GM23248 (cell line): ENCODE results near the gene SNAPIN. TPM values are rescaled to one million over a fixed set of nuclear protein-coding genes. Genes with fewer than 3 reads are reported as not detected.
"Not testable (repeated sequence)": the region's sequence is repeated elsewhere in the genome, so short reads cannot be mapped to it uniquely, and the experiment has no call there.

Experiments
- DNase-seq: peaks from one replicate; pipeline ENCODE4 v3.0.0-alpha.2; 2015
- H2AFZ ChIP-seq: fragments of 200-600 bp; sonication (generic); 2 replicates; pipeline ENCODE4 v1.6.1; 2016; ENCODE audit warnings: antibody characterized with exemption
- H3F3A ChIP-seq: fragments of 200-600 bp; sonication (generic); 2 replicates; pipeline ENCODE4 v1.6.1; 2016; ENCODE audit warnings: mild to moderate bottlenecking, antibody characterized with exemption, mixed run types; ENCODE audit not compliant: insufficient read depth
- H3K27ac ChIP-seq: fragments of 200-600 bp; sonication (generic); 2 replicates; pipeline ENCODE4 v1.5.1; 2016; ENCODE audit warnings: mild to moderate bottlenecking
- H3K27me3 ChIP-seq: fragments of 200-600 bp; sonication (generic); replicated peaks from 2 replicates; pipeline ENCODE4 v1.6.1; 2016; ENCODE audit warnings: mild to moderate bottlenecking; ENCODE audit not compliant: insufficient read depth
- H3K36me3 ChIP-seq: fragments of 200-600 bp; sonication (generic); 2 replicates; pipeline ENCODE4 v1.6.1; 2016; ENCODE audit warnings: low read depth, mild to moderate bottlenecking
- H3K4me1 ChIP-seq: fragments of 200-600 bp; sonication (generic); 2 replicates; pipeline ENCODE4 v1.6.1; 2016; ENCODE audit warnings: mild to moderate bottlenecking; ENCODE audit not compliant: insufficient read depth
- H3K4me2 ChIP-seq: fragments of 200-600 bp; sonication (generic); one replicate; pipeline ENCODE4 v1.6.1; 2016; ENCODE audit warnings: mild to moderate bottlenecking; ENCODE audit not compliant: unreplicated experiment
- H3K4me3 ChIP-seq: fragments of 200-600 bp; sonication (generic); 2 replicates; pipeline ENCODE4 v1.5.1; 2016; ENCODE audit warnings: mild to moderate bottlenecking
- H3K79me2 ChIP-seq: fragments of 200-600 bp; sonication (generic); 2 replicates; pipeline ENCODE4 v1.6.1; 2016; ENCODE audit warnings: mild to moderate bottlenecking; ENCODE audit not compliant: insufficient read depth
- H3K9ac ChIP-seq: fragments of 200-600 bp; sonication (generic); 2 replicates; pipeline ENCODE4 v1.6.1; 2016; ENCODE audit warnings: mild to moderate bottlenecking
- H3K9me2 ChIP-seq: fragments of 200-600 bp; sonication (generic); 2 replicates; pipeline ENCODE4 v1.6.1; 2016; ENCODE audit warnings: mixed run types, mild to moderate bottlenecking, moderate library complexity; ENCODE audit not compliant: insufficient read depth
- H3K9me3 ChIP-seq: fragments of 200-600 bp; sonication (generic); one replicate; pipeline ENCODE4 v1.6.1; 2017; ENCODE audit warnings: low read depth
- H4K20me1 ChIP-seq: fragments of 200-600 bp; sonication (generic); 2 replicates; pipeline ENCODE4 v1.6.0; 2016; ENCODE audit not compliant: insufficient read depth
- EZH2 ChIP-seq: fragments of 200-600 bp; sonication (generic); IDR thresholded peaks from 2 replicates; pipeline ENCODE4 v1.6.1; 2018; ENCODE audit warnings: antibody characterized with exemption, mild to moderate bottlenecking; ENCODE audit not compliant: insufficient read depth, poor library complexity, severe bottlenecking
- EZH2phosphoT487 ChIP-seq: fragments of 200-600 bp; sonication (generic); IDR thresholded peaks from 2 replicates; pipeline ENCODE4 v1.6.1; 2018; ENCODE audit warnings: antibody characterized with exemption, moderate library complexity, mild to moderate bottlenecking, low read depth; ENCODE audit not compliant: insufficient read depth
- WGBS, 2 experiments: methylation state at CpG; one replicate each; pipeline ENCODE4 v1.1.6; 2015 to 2017; ENCODE audit warnings: low lambda C conversion rate in 2 of 2, low coverage in 1 of 2; ENCODE audit errors: missing lambda C conversion rate in 2 of 2; 5-methylcytosine and 5-hydroxymethylcytosine counted together
- in situ Hi-C: fragments of 300-500 bp; cut with MboI; formaldehyde crosslinking; loops from 2 replicates; pipeline ENCODE4 v1.15.0; 2020
- polyA plus RNA-seq: library from polyadenylated mRNA; unstranded; fragments of >200 nt; fragmentation: Nextera tagmentation; extraction: Ambion mirVana; gene quantifications from 2 replicates; pipeline ENCODE4 v1.2.1, GENCODE V29; 2016
- total RNA-seq: library from RNA; depleted of rRNA; stranded (reverse); fragments of >200 nt; shearing (Covaris generic); gene quantifications from 2 replicates; pipeline ENCODE4 v1.2.3, GENCODE V29; 2014

Gene SNAPIN
- total and polyA plus RNA-seq, 2 experiments from 2014 or later = 70.5 to 82.1 TPM

DNA sequence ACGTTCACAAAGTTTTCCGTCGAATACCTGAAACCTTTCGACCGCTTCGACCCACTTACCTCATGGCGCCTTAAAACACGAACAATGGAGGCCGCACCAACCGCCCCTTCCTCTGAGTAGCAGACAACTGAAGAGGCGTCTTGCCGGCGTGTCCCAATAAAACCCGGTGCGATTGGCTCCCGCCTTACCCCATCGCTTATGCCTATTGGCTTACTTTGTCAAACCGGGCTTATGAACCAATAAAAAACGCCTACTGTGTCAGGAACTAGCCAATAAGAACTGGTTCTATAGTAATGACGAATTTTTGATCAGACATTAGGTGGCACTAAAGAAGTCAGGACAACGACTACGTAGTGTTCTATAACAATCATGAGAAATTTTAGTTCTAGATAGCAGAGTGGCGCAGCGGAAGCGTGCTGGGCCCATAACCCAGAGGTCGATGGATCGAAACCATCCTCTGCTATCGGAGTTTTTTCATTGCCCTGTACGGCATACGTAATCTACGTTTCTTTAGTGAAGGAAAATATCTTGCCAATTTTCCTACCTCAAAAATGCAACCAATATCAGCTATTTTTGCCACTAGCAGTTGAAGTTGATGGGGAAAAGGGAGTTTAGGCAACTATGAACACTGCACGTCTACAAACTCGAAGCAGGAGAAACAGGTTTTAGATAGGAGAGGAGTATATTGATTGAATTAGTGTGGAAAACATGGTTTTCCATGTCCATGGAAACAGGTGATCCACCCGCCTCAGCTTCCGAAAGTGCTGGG is 12.5 kb downstream of the SNAPIN start, which contains the start of gene ILF2:
TSS of gene ILF2 (minus strand) at position 135 of the 769 bp plus-strand sequence. CDS start at position 64, 71 bp downstream.
- WGBS, 2 experiments = 1% methylated on average over 35 of the region's 35 CpGs
- H2AFZ ChIP-seq = peak within 1 kb of the TSS; percentile 83
- peaks cover 9% of the 10 kb centered on the region for H3K4me1 ChIP-seq
- H3K27ac ChIP-seq = peak within 1 kb of the TSS; percentile 88
- H4K20me1 ChIP-seq = no peaks in the 10 kb centered on the region
- H3K9ac ChIP-seq = peak within 1 kb of the TSS; percentile 97
- peak within 1 kb of the TSS; percentile 97 for H3K4me3 ChIP-seq
- H3K27me3 ChIP-seq = no peaks in the 10 kb centered on the region
- in situ Hi-C loops = no loop called here
- peaks cover 49% of the 10 kb centered on the region for H3F3A ChIP-seq
- peaks cover 38% of the 10 kb centered on the region for H3K36me3 ChIP-seq
- peak within 1 kb of the TSS; percentile 95 for H3K4me2 ChIP-seq
- no peak for TF ChIP-seq EZH2phosphoT487
- no peak for TF ChIP-seq EZH2
- peak; percentile 98 for DNase-seq
- H3K9me2 ChIP-seq = no peaks in the 10 kb centered on the region
- no peaks in the 10 kb centered on the region for H3K9me3 ChIP-seq
- H3K79me2 ChIP-seq = peaks cover 48% of the 10 kb centered on the region

DNA sequence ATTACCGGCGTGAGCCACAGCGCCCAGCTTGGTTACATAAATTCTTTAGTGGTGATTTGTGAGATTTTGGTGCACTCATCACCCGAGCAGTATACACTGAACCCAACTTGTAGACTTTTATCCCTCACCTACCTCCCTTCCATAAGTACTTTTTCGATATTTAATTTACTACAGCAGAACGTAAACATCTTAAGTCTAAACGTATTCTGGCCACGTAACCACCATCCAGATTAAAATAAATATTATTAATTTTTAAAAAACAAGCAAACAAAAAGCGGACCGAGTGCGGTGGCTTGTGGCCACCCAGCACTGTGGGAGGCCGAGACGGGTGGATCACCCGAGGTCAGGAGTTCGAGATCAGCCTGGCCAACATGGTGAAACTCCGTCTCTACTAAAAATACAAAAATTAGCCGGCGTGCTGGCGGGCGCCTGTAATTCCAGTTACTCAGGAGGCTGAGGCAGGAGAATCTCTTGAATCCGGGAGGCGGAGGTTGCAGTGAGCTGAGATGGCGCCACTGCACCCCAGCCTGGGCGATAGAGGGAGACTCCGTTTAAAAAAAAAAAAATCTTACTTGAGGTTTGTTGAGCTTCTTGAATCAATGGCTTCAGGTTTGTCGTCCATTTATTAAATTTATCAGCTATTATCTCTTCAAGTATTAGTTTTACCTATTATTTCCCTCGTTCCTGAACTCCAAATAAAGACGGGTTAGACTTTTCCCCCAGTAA is 13.3 kb downstream of the SNAPIN start:
- Histone ChIP-seq H3F3A (peaks cover 42% of the 10 kb centered on the region), H3K27ac (peak overlapping the region; percentile 88), H3K4me3 (peak overlapping the region; percentile 71), H3K9ac (peak overlapping the region; percentile 77), H2AFZ (peak overlapping the region; percentile 83), H3K36me3 (peaks cover 30% of the 10 kb centered on the region), H3K4me2 (peak overlapping the region; percentile 77), H3K79me2 (peaks cover 40% of the 10 kb centered on the region)
- H3K9me2 ChIP-seq, H3K9me3 ChIP-seq, H3K4me1 ChIP-seq, H3K27me3 ChIP-seq, H4K20me1 ChIP-seq, in situ Hi-C loops: not testable (repeated sequence)
- 9 to 10% methylated on average over 28 of the region's 28 CpGs for WGBS, 2 experiments
- DNase-seq = peak; percentile 83

DNA sequence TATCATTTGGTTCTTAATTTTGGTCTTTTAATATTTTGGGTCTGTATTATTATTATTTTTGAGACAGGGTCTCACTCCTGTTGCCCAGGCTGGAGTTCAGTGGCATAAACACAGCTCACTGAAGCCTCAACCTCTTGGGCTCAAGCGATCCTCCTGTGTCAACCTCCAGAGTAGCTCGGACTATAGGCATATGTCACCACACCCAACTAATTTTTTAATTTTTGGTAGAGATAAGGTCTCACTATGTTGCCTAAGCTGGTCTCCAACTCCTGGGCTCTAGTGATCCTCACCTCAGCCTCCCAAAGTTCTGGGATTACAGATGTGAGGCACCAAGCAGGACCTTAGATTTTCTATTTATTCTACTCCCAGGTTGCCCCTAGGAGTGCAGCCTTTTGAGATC is 15.0 kb downstream of the SNAPIN start:
- in situ Hi-C loops = no loop called here
- Histone ChIP-seq H4K20me1 (no peaks in the 10 kb centered on the region), H3K4me1 (peaks cover 9% of the 10 kb centered on the region)

DNA sequence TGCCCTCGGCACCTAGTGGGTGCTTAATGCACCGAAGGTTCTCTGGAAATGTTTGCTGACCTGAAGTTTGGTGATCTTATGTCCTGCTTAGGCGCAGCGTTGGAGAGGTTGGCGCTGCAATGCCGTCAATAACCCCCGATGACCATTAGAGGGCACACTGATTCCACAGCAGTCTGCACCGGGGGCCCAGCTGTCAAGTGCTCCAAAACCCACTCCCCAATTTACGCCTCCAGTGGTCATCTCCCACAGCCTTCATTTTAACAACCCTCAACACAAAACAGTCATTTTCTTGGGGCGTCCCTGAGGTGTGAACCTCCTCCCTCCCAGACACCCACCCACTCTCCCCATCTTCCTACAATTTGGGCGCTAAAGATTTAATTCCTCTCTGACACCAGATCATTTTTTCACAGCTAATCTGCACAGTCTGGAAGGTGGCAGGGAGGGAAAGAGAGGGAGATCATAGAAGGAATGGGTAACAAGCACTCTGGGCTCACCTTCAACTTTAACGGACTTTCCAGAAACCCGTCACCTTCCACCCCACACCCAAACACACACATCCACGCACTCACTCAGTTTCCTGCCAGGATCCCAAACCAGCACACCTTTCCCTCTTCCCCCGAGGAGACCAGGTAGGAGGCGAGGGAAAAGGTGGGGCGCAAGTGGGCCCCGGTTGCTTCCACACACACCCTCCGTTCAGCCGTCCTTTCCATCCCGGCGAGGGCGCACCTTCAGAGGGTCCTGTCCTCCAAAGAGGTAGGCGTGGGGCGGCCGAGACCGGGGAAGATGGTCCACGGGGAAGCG is 19.4 kb downstream of the SNAPIN start:
- peak; percentile 50 for TF ChIP-seq EZH2
- no peak for TF ChIP-seq EZH2phosphoT487
- no peaks in the 10 kb centered on the region for H3K9me2 ChIP-seq
- WGBS, 2 experiments = 2 to 5% methylated on average over 27 to 29 of the region's 29 CpGs
- H3K27me3 ChIP-seq = peaks cover 7% of the 10 kb centered on the region; the same call in 1 of the 2 replicates
- H4K20me1 ChIP-seq = no peaks in the 10 kb centered on the region
- peak; percentile 69 for DNase-seq
- H3K9me3 ChIP-seq = no peaks in the 10 kb centered on the region
- no peaks in the 10 kb centered on the region for H3K4me1 ChIP-seq
- H3K27ac ChIP-seq = no peak overlapping the region
- in situ Hi-C loops = loop anchor here (5.0 kb wide), 1 partner anchor 309 kb away; the partner anchor contains the start of gene RAB13
- H3K79me2 ChIP-seq = no peaks in the 10 kb centered on the region
- 0 out of 2 replicates have a peak, but pooled peaks cover 7% of the 10 kb centered on the region for H3F3A ChIP-seq
- no peaks in the 10 kb centered on the region for H3K36me3 ChIP-seq
- no peak overlapping the region for H3K9ac ChIP-seq
- peak overlapping the region; percentile 56 for H3K4me2 ChIP-seq
- peak overlapping the region; percentile 77 for H2AFZ ChIP-seq
- peak overlapping the region; percentile 57 for H3K4me3 ChIP-seq

More for the DNA sequence above, 15.0 kb downstream of the SNAPIN start:
- Histone ChIP-seq H3K27me3 (no peaks in the 10 kb centered on the region), H3K9ac (no peak overlapping the region), H3K36me3 (peaks cover 13% of the 10 kb centered on the region), H3K9me2 (no peaks in the 10 kb centered on the region), H3K9me3 (no peaks in the 10 kb centered on the region), H3K27ac (no peak overlapping the region), H3K4me2 (no peak overlapping the region), H2AFZ (no peak overlapping the region), H3K4me3 (no peak overlapping the region), H3K79me2 (peaks cover 23% of the 10 kb centered on the region), H3F3A (peaks cover 27% of the 10 kb centered on the region; the same call in 1 of the 2 replicates)
- no peak for TF ChIP-seq EZH2
- no peak for TF ChIP-seq EZH2phosphoT487
- DNase-seq = no peak
- 97% methylated on average over 2 of the region's 2 CpGs for WGBS, 2 experiments
